ENCODE measurements around the gene PLEKHF1. TPM values are rescaled to one million over a fixed set of nuclear protein-coding genes. Genes with fewer than 3 reads are reported as not detected.
"Not testable (repeated sequence)": the region's sequence is repeated elsewhere in the genome, so short reads cannot be mapped to it uniquely, and the experiment has no call there.

Gene PLEKHF1, protein sequence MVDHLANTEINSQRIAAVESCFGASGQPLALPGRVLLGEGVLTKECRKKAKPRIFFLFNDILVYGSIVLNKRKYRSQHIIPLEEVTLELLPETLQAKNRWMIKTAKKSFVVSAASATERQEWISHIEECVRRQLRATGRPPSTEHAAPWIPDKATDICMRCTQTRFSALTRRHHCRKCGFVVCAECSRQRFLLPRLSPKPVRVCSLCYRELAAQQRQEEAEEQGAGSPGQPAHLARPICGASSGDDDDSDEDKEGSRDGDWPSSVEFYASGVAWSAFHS
- 4.2 and 10.7 TPM in 2 replicates for total RNA-seq (2014; rRNA removed; shearing (Covaris generic))

DNA sequence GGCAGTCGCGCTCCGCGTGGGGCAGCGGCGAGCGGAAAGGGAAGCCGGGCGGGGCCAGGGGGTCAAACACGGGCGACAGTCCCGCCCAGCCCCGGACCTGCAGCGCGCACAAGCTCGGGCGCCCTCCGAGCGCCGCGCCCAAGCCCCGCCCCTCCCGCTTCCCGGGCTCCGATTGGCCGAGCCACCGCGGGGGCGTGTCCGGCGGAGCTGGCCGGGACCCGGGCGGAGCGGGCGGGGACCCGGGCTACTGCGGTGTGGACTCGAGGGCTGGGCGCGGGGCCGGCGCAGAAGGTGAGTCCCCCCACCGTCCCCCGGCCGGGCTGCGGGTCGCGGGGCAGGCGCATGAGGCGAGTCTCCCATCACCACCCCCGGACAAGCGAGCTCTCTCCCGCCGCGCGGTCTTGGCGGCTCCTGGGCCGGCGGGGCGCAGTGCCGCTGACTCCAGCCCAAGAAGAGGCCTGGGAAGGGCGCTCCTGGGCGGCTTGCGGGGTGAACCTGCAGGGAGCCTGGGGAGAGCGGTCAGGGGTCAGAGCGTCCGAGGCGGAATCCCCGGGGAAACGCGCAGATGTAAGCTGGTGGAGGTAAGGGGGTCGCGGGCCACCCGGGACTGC is at the start of gene PLEKHF1:
Gene PLEKHF1, plus strand, starts transcription at position 247 of the 611 bp plus-strand sequence. CDS start 8,379 bp downstream, outside the sequence.
- DNase-seq (ENCODE audit: low read depth) = peak; percentile 71

DNA sequence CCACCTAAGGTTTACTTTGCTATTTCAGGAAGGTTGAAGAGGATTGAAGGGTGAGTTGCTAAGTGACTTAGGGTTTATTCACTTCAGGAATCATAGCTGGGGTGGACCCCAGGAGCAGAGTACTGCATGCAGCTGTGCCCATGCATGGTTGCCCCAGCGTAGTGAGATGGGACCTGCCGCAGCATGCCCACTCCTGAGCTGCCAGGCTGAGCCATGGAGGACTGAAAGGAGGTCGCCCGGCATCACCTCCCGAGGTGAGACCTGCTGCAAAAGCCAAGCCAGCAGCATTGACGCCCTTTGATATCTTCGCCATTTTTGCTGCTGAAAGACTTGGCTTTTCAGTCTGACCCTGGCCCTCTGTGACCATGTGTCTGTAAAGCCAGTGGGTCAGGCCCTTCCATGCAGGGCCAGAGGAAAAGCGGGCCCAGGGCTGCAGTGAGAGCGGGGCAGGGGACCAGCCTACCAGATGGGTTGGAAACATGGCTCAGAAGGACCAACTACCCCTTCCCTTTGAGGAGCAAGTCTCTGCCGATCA is 49.3 kb upstream of the PLEKHF1 start:
- DNase-seq (ENCODE audit: low read depth) = no peak

DNA sequence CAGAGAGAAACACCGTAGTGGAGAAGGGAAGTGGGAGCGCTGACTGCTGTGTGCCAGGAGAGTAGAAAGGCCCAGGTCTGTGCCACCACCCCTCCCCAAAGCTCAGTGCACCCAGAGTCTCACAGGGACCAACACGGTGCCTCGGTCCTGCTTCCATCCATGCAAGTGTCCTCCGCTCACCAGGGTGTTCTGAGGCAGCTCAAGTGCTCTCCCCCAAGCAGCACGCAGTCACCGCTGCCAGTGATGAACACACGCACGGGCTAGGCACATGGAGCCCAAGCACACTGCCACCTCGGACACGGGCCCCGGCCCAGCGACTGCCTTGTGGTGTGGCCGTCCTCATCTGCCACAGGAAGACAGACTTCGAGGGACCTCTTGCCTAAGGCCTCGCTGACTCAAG is 48.7 kb upstream of the PLEKHF1 start:
- DNase-seq (ENCODE audit: low read depth) = no peak

DNA sequence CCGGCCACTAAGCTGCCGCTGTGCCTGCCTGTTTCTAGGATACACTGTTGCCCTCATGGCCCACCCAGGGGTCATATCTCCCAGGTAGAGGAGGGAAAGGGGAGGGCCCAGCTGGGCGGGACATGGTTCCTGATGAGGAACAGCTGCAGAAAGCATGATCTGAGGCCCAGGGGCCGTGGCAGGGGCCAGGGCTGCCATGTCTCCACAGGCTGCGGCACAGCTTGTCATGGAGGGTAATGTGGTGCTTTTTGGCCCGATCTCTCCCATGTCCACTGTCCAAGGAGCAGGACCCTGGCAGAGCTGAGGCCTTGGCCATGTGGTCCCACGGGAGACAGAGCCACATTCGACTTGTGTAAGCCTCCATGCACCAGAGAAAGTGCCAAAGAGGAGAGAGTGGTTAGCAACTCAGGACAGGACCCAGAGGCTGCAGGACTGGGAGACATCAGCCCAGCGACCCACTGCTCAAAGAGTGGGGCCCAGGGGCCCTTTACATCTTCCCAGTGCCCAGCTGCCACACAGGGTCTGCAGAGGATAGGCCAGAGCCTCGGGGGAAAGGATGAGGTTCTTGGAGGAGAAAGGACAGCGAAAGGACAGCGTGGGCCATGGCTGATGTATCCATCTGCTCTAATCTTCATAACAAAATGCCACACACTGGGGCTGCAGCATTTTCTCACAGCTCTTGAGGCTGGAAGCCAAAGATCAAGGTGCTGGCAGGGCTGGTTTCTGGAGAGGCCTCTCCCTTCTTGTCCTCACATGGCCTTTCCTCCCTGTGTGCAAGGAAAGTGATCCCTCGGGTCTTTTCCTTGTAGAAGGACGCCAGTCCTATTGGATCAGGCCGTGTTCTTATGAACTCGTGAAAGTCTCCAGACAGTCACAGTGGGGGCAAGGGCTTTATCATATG is 47.6 kb upstream of the PLEKHF1 start:
- no peak for DNase-seq (ENCODE audit: low read depth)

DNA sequence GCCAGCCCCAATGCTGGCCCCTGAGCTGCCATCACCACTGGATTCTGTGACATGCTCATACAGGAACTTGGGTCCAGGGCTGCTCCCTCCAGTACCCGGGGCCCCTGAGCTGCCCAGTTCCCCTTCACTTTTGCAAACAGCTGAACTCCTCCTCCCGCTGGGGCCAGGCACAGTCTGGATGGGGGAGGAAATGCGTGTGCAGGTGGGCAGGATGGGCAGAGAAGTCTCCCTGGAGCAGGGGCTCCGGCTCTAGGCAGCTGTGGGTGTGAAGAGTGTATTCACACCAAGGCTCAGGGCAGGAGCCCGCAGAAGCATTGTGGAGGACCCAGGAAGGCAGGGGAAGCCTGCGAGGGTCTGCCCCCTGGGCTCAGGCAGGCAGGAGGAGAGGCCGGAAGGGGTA is 46.8 kb upstream of the PLEKHF1 start:
- no peak for DNase-seq (ENCODE audit: low read depth)

DNA sequence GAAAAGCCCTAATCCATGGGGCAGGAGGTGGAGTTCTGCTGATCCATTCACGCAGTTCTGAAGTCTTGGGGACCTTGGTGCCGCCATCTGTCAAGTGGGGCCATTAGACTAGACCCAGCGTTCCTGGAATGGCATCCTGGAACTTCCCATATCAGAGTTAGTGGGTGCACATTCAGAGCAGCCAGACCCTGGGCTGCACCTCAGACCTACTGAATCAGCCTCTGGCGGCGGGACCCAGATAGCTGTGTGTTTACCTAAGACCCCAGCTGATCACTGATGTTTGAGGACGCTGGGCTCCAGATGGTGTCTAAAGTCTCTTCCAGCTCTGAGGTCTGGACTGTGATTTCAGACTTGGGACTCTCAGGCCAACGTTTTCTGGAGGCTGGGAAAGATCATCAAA is 46.4 kb upstream of the PLEKHF1 start:
- DNase-seq (ENCODE audit: low read depth) = no peak

DNA sequence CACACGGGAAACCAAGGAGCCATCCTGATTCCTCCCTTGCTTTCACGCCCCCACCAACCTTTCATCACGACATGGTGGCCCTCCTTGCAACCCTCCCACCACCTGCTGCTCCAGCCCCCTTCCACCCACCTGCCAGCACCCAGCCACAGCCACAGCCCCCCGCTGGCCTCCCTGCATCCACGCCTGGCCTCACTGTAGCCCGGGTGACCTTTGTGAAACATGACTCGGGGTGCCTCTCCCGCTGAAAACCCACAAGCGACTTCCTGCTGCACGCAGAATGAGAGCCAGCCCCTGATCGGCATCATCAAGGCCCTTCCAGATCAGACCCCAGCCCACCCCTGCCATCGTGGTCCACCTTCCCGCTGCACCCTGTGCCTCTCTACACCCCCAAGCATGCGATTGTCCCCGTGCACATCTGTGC is 44.3 kb upstream of the PLEKHF1 start:
- no peak for DNase-seq (ENCODE audit: low read depth)

DNA sequence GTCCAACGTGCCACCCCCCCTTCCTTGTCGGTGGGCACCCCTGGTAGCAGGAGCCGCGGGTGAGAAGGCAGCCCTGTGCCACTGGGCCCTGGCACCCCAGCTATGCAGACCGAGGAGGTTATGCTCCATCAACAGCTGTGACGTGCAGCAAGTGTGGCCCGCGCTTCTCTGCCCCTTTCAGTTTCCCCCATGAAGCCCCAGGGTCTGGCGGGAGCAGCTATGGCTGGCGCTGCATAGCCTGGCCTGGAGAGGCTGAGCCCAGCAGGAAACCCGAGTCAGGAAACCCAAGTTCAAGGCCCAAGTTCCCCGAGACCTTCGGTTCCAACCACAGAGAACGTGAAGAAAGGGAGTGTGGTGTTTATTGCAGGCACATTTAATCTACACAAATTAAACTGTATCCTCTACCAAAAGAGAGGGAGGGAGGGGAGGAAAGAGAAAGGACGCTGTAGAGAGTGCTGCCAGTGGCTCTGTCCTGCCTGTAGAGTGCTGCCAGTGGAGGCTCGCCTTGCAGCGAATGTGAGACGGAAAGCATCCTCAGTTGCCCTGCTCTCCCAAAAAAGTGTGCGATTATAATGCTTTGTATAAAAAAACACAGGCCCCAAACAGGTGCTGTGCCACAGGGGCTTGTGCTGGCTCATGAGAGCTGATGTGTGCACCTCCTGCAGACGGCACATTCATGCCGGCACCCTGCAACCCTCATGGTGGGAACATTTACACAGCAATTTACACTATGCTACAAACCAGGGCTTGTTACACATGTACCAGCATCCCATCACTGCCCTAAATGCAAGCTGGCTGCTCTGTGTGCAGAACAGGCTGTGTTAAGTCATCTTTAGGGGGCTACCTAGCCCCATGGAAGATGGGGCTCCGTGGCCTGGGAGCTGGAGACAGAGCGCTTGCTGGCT is 42.8 kb upstream of the PLEKHF1 start:
- peak; percentile 30 for DNase-seq (ENCODE audit: low read depth)

DNA sequence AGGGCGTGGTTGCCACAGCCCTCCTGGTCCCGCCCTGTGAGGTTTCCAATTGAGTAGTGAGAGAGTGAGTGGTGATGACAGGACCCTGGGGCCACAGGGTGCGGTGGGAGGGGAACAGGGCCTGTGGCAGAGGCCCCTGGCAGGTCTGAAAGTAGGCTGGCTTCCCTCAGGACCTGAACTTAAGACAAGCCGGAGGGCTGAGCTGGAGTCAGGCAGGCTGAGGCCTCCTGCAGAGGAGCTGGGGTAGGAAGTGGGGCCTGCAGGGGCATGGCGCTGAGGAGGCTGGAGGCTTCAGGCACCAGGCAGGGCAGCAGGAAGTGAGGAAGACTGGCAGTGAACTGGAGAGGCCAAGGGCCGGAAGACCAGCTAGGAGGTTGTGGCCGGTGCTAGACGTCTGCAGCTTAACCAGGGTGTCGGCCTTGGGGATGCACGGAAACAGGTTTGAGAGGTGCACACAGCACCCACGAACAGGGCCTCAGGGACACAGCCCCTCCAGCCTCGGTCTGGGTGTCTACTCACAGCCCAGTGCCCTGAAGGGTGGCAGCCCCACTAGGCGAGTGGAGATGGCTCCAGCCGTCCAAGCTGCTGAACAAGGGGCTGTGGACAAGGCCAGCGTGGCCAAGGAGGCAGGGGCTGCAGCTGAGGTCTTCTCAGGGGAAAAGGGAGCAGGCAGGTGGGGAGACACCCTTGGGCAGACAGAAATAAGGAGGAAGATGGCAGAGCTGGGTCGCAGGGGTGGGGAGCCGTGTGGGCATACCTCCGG is 41.4 kb upstream of the PLEKHF1 start:
- DNase-seq (ENCODE audit: low read depth) = no peak

DNA sequence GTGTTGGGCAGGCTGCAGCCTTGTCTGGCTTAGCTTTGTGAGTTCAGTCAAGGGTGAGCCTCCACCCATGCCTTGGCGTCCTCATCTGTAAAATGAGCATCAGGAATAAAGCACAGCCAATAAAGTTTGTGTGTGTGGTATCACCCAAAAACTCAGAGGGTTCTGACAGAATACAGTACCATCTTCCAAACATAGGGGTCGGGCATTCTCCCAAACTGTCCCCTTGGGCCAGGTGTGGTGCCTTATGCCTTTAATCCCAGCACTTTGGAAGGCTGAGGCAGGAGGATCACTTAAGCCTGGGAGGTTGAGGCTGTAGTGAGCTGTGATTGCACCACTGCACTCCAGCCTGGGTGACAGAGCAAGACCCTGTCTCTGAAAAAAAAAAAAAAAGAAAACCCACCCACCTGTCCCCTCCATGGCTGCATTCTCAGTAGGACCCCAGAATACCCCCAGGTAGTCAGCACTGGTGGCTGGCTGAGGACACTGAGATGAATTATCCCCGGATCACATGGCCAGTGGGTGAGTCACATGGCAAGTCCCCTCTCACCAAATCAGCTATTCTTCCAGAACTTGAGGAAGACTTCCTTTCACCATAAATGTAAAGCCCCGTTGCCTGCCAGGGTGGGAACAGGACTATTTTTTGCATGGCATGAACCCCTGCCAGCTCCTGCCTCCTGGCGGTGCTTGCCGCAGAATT is 40.6 kb upstream of the PLEKHF1 start:
- DNase-seq (ENCODE audit: low read depth) = peak; percentile 11

DNA sequence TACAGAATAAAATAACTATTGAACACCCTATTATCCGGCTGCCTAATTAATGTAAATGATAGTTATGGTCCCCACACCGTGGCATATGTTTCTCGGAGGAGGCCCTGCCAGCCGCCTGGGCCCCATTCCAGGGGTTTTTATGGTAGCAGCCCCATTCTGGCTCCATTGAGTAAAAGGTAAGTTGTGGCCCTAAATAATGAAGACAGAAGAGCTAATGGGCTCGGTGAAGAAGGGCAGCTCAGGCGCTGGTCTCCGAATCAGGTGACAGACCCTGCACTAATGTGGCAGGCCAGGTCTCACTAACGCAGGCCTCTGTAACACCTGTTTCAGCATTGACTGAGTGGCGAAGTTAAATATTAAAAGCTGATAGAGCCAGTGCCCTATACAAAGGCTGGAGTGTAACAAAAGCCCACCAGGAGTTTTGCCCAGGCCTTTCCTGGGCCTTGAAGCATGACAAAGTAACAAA is 40.0 kb upstream of the PLEKHF1 start:
- no peak for DNase-seq (ENCODE audit: low read depth)

DNA sequence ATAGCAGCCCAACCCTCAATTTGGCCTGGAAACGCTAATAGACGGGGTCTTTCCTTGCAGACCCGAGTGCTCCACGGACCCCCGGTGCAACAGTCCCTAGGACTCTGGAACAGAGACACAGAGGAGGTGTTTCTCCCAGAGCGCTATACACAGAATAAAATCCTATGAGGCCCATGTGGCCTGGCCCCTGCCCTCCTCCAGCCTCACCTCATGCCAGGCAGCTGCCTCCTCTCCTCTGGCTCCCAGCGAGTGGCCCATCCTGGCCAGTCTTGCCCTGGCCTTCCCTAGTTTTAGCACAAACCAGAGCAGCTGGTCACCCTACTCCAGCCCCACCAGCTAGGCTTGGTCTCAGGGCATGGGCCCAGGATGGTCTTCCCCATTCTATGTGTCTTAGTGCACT is 38.9 kb upstream of the PLEKHF1 start:
- no peak for DNase-seq (ENCODE audit: low read depth)

DNA sequence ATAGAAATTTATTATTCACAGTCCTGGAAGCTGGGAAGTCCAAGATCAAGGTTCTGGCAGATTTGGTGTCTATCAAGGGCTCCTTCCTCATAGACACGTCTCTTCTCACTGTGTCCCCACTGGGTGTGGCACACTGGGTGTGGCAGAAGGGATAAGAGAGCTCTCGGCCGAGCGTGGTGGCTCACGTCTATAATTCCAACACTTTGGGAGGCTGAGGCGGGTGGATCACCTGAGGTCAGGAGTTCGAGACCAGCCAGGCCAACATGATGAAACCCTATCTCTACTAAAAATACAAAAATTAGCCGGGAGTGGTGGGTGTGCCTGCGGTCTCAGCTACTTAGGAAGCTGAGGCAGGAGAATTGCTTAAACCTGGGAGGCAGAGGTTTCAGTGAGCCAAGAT is 38.4 kb upstream of the PLEKHF1 start:
- not testable (repeated sequence) for DNase-seq (ENCODE audit: low read depth)

DNA sequence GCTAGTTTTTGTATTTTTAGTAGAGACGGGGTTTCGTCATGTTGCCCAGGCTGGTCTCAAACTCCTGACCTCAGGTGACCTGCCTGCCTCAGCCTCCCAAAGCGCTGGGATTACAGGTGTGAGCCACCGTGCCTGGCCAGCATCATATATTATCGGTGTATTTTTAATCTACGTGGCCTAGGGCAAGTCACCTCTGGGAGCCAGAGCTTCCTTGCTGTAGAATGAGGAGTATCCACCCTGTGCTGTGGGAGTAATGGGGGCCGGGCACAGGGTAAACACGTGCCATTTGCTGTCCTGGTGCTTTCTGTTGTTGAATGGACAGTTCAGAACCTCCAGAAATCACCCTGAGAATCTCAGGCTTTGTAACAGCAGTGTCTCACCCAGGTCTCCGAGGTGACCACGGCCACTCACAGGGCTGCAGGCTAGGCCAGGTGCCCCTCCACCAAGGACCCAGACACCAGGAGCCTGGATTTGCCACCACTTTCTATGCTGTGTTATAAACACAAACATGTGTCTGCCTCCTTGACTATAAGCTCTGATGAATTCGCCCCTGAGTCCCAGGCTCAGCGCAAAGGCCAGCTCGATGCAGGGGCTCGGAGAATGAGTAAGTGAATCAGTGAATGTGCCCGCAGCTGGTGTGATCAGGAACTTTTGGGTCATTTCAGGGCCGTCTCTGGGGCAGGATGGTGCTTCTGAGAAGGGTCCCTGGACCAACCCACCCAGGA is 36.4 kb upstream of the PLEKHF1 start:
- no peak for DNase-seq (ENCODE audit: low read depth)

DNA sequence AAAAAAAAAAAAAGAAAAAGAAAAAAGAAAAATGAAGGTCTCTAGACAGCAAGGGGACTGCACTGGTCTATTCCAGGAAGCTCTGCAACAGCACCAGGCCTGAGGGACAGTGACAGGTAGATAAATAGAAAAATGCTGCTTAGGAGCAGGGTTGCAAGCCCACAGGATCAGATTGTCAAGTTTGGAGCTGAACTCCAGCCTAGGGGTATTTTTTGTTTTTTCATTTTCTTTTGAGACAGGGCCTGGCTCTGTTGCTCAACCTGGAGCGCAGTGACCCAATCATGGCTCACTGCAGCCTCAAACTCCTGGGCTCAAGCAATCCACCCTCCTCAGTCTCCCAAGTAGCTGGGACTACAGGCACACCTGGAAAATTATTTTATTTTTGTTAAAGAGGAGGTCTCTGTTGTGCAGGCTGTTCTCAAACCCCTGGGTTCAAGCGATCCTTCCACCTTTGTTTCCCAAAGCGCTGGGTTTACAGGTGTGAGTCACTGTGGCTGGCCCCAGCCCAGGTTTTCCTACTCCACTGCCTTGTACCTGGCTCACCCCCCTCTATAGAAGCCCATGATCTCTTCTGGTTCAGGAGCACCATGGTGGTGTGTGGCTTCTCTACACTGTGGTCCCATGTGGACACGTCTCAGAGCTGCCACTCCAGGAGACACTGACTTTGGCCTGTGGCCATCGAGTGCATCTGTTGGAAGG is 35.3 kb upstream of the PLEKHF1 start:
- DNase-seq (ENCODE audit: low read depth) = peak; percentile 14

DNA sequence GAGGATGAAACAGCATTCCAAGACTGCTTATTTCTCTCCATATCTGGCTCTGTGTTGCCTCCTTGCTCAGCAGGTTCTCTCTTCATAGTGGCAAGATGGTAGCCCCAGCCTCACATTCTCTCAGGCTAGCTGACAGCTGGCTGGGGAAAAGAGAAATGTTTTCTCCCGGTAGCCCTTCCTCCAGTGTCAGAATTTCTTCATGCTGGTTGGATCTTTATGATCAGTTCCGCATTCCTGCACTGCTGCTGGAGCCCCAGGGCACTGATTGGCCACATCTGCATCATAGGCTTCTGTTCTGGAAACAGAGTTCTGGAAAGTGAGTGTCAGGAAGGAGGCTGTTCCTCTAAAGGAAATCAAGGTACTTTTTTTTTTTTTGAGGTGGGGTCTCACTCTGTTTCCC is 34.6 kb upstream of the PLEKHF1 start:
- peak; percentile 16 for DNase-seq (ENCODE audit: low read depth)

DNA sequence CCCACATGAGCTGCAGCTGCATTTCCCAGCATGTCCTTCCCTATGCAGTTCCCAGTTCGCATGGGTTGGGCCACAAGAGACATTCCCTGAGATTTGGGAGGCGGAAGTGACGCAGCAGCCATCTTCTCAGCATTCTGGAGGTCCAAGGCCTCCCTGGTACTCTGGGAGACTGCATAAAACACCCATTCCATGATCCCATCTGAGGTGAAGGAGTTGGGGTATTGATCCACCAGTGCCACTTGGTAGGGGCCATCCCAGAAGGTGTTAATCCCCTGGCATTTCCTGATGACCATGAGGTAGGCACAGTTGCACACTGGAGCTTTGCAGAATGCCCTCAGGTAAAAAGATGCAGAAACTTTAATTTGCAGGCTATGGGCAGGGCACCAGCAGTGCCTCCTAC is 33.8 kb upstream of the PLEKHF1 start:
- no peak for DNase-seq (ENCODE audit: low read depth)

DNA sequence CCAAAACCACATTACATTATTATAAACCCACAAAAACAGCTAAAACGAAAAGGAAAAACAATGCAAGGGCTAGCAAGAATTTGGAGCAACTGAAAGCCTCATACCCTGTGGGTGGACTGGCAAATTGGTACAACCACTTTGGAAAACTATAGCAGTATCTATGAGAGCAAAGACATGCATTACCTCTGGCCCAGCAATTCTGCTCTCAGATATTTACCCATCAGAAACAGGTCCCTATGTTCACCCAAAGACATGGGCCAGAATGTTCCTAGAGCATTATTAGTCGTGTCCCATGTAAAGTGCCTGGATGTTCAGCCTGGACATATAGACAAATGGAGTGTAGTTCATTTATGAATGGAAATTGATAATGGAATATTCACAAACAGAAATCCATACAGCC is 31.3 kb upstream of the PLEKHF1 start:
- DNase-seq (ENCODE audit: low read depth) = no peak
